GM18858 (cell line): ENCODE results near the gene NLGN3.
"Not testable (repeated sequence)": the region's sequence is repeated elsewhere in the genome, so short reads cannot be mapped to it uniquely, and the experiment has no call there.

Experiments
- ATAC-seq: cut with Tn5 transposase; IDR thresholded peaks from one replicate; pipeline ENCODE4 v1.9.1; 2021; ENCODE audit not compliant: unreplicated experiment

Gene NLGN3

DNA sequence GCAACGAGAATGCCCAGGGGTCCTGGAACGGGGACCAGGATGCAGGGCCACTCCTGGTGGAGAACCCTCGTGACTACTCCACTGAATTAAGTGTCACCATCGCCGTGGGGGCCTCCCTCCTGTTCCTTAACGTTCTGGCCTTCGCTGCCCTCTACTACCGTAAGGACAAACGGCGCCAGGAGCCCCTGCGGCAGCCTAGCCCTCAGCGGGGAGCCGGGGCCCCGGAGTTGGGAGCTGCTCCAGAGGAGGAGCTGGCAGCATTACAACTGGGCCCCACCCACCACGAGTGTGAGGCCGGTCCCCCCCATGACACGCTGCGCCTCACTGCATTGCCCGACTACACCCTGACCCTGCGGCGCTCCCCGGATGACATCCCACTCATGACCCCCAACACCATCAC, 24.9 kb downstream of the NLGN3 start:
- no peak for ATAC-seq

DNA sequence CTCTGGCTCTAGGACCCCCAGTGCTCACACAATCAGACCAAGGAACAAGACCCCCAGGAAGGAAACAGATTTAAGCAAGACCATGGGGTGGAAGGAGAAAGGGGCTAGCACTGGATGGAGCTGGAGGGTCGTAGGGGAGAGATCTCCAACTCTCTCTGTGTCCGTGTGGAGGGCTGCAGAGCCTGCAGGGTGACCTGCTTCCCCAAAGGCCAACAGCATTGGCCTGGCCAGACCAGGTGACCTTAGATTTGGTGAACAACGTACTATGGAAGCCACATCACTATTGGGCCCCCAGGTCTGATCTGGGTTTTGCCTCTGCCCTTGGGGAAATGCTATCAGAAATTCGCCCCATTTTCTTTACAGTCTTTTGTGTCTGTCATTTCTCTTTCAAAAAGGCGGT, 26.0 kb downstream of the NLGN3 start:
- no peak for ATAC-seq

DNA sequence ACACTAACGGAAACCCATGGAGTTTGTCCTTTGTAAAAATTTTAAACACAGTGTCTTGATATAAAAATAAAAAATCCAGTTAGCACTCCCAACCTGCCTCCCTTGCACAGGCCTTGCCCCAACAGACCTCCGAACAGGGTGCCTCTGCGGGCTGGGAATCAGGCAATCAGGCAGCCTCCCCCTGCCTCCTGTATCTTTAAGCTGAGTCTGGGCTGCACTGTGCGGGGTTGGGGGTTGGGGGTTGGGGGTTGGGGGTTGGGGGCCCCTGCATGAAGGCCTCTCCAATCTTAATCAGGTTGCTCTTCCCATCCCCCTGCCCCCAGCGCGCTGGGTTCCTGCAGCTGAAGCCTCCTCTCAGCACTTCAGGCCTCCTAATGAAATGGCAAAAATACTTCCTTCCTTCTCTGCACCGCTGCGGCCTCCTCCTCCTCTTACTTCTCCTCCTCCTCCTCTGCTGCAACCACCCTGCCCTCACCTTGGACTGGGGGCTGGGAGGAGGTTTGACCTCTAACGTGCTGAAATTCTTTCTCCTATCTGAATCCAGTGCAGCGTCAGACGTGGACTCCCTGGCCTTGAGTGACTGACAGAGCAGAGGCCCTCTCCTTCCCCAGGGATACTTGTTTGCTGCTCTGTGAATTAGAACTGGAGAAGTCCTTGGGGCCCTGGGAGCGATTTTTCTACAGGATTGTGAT, 26.6 kb downstream of the NLGN3 start:
- ATAC-seq, result no peak

DNA sequence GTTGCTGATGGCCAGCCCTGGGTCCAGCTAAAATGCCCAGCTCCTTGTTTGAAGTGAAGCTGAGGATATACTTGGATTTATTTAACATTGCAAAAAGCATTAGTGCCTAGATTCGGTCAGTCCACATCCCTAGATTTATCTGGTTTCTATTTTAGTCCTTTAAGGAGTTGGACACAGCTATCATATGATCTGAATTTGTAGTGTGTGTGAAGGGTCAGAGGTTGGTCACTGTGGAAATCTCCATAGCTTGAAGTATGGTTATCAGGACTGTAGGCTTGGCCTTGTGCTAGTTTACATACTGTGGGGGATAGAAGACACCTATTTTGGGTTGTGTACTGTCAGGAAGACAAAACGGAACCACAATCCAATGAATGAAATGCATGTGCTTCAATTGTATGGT, 28.8 kb downstream of the NLGN3 start:
- ATAC-seq, result no peak

DNA sequence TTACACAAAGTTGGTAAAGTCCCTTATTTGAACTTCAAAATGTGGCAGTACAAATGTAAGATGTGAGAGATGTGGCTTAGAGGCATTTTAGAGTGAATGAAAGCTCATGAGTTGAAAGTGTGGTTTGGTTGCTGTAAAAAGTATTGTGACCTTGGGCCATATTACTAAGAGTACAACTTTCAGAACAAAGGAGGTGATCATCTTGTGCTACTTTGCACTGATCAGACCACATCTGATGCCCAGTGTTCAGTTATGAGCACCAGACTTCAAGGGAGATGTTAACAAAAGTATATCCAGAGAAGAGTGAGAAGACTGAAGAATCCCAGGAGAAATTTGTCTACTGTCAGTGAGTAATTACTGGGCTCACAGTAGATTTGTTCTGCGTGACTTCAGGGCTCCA, 30.2 kb downstream of the NLGN3 start:
- no peak for ATAC-seq

DNA sequence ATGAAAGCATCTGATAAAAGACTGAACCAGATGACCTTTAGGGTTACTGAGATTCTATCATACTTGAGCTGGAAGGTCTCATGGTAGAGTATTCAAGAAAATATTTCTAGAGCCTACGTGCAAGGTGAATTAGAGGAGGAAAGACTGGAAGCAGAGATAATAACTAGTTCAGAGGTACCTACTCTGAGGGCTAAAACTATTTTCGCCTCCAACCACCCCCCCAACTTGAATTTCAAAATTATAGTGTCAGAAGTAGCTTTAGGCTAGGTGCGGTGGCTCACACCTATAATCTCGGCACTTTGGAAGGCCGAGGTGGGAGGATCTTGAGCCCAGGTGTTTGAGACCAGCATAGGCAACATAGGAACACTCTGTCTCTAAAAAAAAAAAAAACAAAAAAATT, 30.9 kb downstream of the NLGN3 start:
- ATAC-seq, result no peak

DNA sequence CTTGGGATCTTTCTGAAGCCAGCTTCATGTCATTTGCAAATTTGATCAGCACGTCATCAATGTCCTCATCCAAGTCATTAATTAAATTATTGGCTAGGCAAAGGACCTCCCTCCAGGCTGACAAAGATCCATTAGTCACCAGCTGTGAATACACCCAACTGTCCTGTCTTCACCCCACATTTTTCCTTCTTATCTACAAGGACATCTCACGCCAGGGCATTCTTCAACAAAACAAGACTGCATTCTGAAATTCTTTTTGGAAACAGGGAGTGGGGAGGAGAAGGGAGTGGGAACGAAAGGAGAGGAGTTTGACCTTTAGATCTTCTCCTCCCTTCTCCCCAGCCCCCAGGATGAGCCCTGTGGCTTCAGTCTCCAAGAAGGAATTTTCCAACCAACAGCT, 32.7 kb downstream of the NLGN3 start:
- no peak for ATAC-seq

DNA sequence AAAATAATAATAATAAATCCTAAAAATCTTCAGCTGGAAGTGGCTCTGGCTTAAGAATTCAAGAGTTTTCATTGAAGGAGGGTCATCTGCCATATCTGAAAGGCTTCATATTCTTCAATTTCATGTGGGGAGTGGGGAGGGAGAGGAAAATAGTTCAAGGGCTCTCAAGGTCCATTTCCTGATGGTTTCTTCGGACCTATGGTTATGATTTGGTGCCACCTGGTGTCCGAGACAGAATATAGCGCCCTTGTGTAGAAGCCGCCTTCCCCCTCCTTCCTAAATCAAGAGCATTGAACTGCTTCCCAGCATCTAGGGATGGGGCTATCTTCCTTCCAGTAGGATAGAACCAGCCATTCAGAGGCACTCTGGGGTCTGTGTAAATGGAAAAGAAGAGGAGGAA, 34.3 kb downstream of the NLGN3 start:
- no peak for ATAC-seq

DNA sequence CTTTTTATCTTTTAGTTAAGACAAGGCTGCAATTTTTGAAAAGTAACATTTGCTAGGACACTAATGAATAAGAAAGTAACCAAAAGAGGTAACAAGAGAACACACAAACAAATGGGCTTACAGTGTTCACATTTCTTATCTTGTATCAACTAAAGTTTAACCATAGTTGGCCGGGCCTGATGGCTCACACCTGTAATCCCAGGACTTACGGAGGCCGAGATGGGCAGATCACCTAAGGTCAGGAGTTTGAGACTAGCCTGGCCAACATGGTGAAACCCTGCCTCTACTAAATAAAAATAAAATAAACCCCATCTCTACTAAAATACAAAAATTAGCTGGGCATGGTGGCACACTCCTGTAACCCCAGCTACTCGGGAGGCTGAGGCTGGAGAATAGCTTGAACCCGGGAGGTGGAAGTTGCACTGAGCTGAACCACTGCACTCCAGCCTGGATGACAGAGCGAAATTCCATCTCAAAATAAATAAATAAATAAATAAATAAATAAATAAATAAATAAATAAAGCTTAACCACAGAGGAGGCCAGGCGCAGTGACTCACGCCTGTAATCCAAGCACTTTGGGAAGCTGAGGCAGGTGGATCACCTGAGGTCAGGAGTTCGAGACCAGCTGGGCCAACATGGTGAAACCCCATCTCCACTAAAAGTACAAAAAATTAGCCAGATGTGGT, 36.1 kb downstream of the NLGN3 start:
- ATAC-seq, result not testable (repeated sequence)

DNA sequence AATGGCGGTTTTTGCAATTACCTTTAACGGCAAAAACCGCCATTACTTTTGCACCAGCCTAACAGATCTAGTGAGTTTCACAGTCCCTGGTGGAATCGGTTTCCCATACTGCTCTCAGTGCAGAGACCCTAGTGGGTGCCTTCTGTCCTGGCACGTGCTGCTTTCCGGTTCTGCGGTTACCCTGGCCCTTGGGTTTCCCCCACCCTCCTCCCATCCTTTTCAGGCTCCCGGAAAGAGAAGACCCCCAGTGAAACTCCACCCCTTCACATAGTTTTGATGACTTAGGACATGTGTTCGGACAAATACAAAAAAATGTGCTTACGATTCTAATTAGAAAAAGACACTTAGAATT, 36.9 kb downstream of the NLGN3 start:
- peak; percentile 17 for ATAC-seq

DNA sequence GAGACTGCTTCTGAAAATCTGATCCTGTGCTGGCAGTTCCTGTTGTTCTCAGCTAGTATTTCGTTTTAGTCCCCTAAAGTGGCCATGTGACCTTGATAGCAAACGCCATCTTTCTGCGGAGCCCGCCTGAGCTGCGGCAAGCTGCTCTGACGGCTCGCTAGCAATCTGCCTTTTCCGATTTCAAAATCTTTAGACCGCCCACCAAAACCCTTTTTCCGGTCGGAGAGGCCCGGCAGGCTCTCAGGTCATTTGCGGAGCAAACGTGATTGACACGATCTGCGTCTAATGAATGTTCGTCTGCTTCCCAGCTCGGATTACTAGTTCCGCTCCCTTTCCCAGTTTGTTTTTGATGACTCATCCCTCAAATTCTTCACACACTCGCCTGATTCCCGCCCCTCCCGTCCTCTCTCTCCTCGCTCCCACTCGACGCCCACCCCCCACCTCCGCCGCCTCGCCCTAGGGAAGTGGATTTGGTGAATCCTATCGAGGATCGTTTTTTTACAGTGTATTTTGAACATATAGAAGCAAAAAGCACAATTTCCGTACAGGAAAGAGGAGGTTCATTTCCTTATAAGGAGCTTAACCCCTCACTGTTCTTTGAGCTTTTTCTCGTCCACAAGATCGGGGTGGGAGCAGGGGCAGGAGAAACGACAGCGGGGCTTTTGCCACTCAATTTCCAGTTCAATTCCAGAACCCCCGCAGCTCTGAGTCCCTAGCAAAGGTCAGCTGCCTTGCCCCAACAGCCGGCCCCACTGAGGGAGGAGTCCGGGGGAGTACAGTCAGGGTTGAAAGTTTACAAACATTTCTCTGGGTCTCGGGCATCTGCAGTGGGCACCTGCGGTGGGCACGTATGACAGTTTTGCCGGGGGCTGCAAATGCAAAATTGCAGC, 37.5 kb downstream of the NLGN3 start:
- peak; percentile 85 for ATAC-seq

DNA sequence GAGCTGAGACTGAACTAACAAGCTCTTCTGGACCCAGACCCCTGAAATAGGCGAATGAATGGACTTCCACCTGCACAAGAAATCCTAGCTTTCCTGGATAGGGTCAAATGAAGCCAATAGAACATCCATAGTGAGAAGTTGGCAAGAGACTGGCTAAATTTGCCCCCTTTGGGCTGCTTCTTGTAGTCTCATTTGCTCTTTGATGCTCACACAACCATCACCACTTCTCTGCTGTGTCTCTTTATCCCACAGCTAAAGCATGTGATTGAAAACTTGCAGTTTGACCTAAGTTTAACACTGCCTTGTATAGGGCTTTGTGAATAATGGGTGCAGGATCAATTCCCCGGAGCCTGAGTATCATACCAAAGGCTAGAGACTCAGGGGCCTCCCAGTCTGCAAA, 38.2 kb downstream of the NLGN3 start:
- no peak for ATAC-seq

DNA sequence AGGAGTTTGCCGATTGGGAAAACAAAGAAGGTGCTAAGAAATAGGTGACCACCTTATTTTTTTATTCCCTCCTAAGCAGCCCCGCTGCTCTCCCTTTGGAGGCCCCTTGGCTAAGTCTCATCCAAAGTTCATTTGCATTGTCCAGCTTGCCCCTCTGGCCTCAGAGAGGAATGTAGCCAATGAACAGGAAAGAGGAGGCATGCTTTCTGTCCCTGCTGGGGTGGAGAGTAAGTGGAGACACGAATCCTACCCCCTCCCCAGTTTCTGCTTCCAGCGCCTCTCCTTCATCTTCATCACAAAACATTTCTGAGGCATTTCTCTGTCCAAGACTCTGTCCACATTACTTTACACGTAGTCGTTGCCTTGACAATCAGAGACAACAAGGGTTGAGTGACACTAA, 38.7 kb downstream of the NLGN3 start:
- no peak for ATAC-seq

DNA sequence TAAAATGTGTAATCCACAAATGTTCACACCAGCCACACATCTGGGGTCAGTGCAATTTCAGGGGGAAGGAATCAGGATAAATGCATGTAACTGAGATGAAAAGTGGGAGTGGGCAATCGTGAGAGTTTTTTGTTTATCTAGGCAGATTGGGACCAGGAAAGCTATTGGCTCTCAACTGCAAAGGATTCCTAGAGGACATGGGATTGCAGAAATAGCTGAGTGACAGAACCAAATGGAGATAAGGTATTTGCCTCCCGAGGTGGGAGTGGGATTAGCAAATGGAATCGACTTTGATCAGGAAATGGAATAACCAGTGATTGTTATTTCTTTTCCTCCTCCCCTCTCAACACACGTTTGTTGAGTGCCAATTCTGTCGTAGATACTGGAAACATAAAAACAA, 39.5 kb downstream of the NLGN3 start:
- ATAC-seq, result no peak

DNA sequence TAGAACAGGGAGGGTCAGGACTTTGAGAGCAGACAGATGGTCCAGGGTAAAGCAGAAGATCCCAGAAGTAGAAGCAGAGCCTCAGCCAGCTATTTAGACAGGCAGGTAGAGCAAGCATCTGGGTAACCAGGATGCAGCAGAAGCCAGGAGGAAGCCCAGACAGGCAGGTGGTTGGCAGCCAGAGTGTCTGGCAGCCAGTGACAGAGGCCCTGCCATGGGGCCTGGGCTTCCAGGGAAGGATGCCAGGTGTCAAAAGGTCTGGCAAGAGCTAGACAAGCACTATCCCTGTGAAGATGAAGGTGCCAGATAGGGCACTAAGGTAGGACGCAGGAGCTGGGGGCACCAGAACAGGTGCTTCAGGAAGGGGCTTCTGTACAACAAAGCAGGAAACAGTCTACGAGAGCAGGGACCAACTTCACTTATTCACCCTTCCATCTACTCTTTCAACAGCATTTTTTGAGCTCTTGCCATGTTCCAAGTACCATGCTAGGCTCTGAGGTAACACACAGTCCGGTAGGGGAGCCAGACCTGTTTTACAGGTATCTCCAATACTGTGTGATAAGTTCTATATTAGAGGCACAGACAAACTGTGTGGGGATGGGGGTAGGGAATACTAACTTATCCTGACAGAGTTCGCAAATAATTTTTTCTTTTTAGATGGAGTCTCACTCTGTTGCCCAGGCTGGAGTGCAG, 40.3 kb downstream of the NLGN3 start:
- no peak for ATAC-seq

DNA sequence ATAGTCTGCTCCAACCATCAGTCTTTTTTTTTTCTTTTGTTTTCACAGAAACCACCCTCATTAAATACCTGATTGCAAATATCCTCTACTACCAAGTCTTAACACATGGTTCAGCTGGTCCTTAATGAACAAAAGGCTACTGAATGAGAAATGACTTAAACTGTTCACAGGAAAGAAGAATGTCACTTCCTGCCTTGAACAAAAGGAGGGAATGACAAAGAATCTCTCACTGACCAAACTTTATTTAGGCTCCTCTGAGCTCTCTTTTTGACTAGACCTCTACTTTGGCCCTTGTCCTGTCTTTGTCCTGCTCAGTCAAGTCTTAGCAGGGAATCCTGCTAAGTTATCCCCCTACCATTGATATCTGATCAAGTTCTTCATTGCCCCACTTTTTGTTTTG, 46.6 kb downstream of the NLGN3 start:
- no peak for ATAC-seq

DNA sequence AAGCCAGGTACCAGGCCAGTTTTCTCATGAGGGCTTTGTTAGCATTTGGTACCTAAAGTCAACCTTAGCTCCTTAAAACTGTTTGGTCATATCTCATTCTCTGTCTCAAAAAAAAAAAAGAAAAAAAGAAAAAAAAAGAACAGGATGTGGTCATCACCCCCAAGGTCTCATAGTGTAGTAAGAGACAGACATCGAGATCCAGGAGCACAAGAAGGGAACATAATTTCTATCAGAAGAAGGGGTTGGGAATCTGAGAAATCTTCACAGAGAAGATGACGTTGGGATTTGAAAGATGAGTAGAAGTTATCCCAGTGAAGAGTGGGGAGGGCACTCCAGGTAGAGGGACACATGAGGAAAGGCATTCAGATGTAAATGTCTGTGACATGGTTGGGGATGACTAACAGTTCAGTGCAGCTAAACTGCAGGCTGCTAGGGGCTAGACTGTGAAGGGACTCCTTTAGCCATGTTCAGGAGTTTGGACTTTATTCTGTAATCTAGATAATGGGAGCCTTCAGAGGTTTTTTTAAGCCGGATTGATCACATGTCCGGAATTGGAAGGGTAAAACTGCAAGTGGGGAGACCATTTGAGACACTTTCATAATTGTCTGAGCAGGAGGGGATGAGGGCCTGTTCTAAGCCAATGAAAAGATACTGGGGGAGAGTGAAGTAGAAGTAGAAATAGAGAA, 51.5 kb downstream of the NLGN3 start:
- ATAC-seq, result peak; percentile 50

DNA sequence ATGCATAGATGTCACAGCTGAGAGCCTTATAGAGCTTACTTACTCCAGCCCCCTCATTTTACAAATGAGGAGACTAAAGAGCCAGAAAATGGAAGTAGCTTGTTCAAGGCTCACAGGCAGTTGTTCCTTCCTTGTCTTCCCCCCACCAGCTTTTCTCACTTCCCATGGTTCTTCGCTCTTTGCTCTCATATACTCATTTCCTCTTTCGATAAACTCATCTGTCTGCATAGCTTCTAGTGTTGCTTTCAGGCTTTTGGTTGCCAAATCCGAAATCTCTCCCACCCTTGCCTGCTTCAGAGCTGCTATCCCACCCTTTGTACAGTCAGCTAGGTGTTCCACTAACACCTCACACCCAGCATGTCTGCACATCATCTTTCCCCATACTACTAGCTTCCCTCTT, 53.4 kb downstream of the NLGN3 start:
- peak; percentile 85 for ATAC-seq

DNA sequence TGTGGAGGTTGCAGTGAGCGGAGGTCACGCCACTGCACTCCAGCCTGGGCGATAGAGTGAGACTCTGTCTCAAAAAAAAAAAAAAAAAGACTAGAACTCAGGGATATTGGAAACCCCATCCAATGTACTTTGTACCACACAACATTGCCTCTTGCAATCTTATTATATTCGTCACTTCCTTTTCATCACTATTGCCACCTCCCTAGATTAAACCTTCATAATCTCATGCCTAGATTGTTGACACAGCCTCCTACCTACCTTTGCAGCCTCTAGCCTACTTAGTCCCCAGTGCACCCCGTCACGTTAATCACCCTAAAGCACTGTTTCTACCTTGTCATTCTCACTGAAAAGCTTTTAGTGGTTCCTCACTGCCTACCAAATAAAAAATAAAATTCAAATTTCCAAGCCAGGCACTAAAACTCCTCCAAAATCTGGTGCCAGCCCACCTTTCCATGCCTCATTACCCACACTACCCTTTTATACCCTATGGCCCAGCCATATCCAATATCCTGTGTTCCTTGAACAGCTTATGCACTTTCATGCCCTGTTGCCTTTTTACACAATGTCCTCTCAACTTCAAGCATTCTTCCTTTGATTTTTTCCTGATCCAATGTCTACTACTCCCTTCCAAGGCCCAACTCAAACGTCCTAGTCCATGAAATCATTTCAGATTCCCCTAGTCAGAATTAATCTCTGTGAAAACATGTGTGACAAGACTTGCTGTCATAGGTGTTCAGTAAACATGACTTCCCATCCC, 54.8 kb downstream of the NLGN3 start:
- ATAC-seq, result no peak

DNA sequence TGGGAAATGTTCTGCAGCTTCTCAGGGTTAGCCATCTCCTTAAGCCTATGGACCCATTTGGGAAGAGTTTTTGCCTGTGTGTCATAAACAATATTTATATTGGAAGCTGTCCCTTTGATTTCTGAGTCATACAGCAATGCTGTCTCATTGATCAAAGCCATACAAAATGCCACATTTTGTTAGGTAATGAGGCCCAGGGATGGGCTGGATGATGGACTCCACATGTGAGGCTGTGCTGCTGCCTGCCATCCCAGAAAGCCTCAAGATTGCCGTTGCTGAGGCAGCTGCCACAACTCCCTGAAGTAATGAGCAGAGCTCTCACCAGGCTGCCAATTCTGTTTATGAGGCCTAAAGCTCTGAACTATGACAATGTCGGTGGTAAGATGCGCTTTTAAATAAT, 66.2 kb downstream of the NLGN3 start:
- no peak for ATAC-seq
